Measurements from ENCODE around the gene AGTRAP. TPM values are rescaled to one million over a fixed set of nuclear protein-coding genes. Genes with fewer than 3 reads are reported as not detected.

AGTRAP gene
- total and polyA plus RNA-seq, 9 of the 15 experiments (the other 6 are each of a cell fraction or from before 2014, with no cell fraction given): 26.8 to 105 (median 57.5) TPM

- TF ChIP-seq PRMT5 (CRISPR knock-in tag; IDR thresholded peaks at IDR 0.05): no peak
- TF ChIP-seq ZNF583 (CRISPR knock-in tag; IDR thresholded peaks at IDR 0.05): no peak
- no peak for TF ChIP-seq HNRNPK (IDR thresholded peaks at IDR 0.05; ENCODE audit: low read depth, low read length, poor library complexity, severe bottlenecking)
- no peak for TF ChIP-seq RHOXF2B (CRISPR knock-in tag; conservative IDR thresholded peaks at IDR 0.05)
- 0 out of 2 replicates have a peak, but pooled peaks have one; percentile 11 for TF ChIP-seq THAP12 (CRISPR knock-in tag; IDR thresholded peaks at IDR 0.05)
- TF ChIP-seq POLR2G (IDR thresholded peaks at IDR 0.05; ENCODE audit: low read depth, low read length): peak; percentile 84
- TF ChIP-seq SMAD4 (CRISPR knock-in tag; conservative IDR thresholded peaks at IDR 0.05): peak; percentile 23; the same call in 1 of the 2 replicates
- TF ChIP-seq E2F6 (IDR thresholded peaks at IDR 0.05; ENCODE audit: borderline replicate concordance in 1 of 2, extremely low read depth in 1 of 2, insufficient read depth in 1 of 2, insufficient read length in 1 of 2, low read depth in 1 of 2, low read length in 1 of 2, poor library complexity in 1 of 2, severe bottlenecking in 1 of 2): no peak
- TF ChIP-seq EWSR1 (IDR thresholded peaks at IDR 0.05; ENCODE audit: borderline replicate concordance, low read depth, partially characterized antibody): no peak
- no peak for TF ChIP-seq MCM7 (IDR thresholded peaks at IDR 0.05)
- TF ChIP-seq E2F3 (CRISPR knock-in tag; IDR thresholded peaks at IDR 0.05): no peak
- no peak for TF ChIP-seq POLR2B (IDR thresholded peaks at IDR 0.05; ENCODE audit: low read depth, partially characterized antibody)
- no peak for TF ChIP-seq TFAM (CRISPR knock-in tag; conservative IDR thresholded peaks at IDR 0.05)
- no peak for TF ChIP-seq VEZF1 (CRISPR knock-in tag; IDR thresholded peaks at IDR 0.05)
- 0 out of 2 replicates have a peak, but pooled peaks have one; percentile 12 for TF ChIP-seq ARID4B (CRISPR knock-in tag; IDR thresholded peaks at IDR 0.05)
Measured at GRCh38 chr1:11794446-11795237, 58.7 kb downstream of the AGTRAP start (continued).
